Measurements from ENCODE around the gene SLC25A34. TPM values are rescaled to one million over a fixed set of nuclear protein-coding genes. Genes with fewer than 3 reads are reported as not detected.

Gene SLC25A34
- total RNA-seq, 6 experiments from 2014 or later = 0.69 to 11.6 (median 3.2) TPM

- Histone ChIP-seq H3K4me3 (no peak overlapping the region), H3K27ac (no peak overlapping the region), H3K4me1 (peaks cover 0 to 3% (median 0%) of the 10 kb centered on the region in 4 donors), H3K36me3 (no peaks in the 10 kb centered on the region), H3K9me3 (no peaks in the 10 kb centered on the region), H3K27me3 (no peaks in the 10 kb centered on the region)
- no peak for TF ChIP-seq CTCF (IDR thresholded peaks at IDR 0.05)
- TF ChIP-seq POLR2A (IDR thresholded peaks at IDR 0.05) = no peak
- intact Hi-C loops (cut with DNase I) = no loop called here
- no peak for DNase-seq
- ATAC-seq = no peak
- 100% methylated on average over 5 of the region's 10 CpGs for WGBS (ENCODE audit: insufficient coverage, low coverage, low lambda C conversion rate, missing lambda C conversion rate)
These were observed 50.5 kb downstream of the SLC25A34 start for GRCh38 chr1:15786581-15786980.

- no peak overlapping the region for H3K4me3 ChIP-seq
- H3K36me3 ChIP-seq = no peaks in the 10 kb centered on the region
- no peaks in the 10 kb centered on the region for H3K27me3 ChIP-seq
- H3K9me3 ChIP-seq = no peaks in the 10 kb centered on the region
- H3K27ac ChIP-seq = peak overlapping the region in 1 of 3 donors; percentile 40
- ATAC-seq (peak in 3 of 4 donors; percentile 3 to 18 (median 7)), DNase-seq (no peak)
- H3K4me1 ChIP-seq = peaks cover 0 to 3% (median 0%) of the 10 kb centered on the region in 4 donors
- WGBS (ENCODE audit: insufficient coverage, low coverage, low lambda C conversion rate, missing lambda C conversion rate) = 81% methylated on average over 9 of the region's 13 CpGs
- intact Hi-C loops (cut with DNase I) = no loop called here
- TF ChIP-seq POLR2A (IDR thresholded peaks at IDR 0.05) (no peak), CTCF (IDR thresholded peaks at IDR 0.05) (no peak)
These were observed 52.7 kb downstream of the SLC25A34 start for GRCh38 chr1:15788624-15789301.

Other genes starting within 250 kb of the SLC25A34 start
- 1 to 10 TPM; 2.3 to 9.0 (median 8.2) TPM for gene CASP9, start 212.0 kb upstream of the SLC25A34 start, total RNA-seq
- gene DNAJC16, start 209.4 kb upstream of the SLC25A34 start, total RNA-seq = 10 to 100 TPM in 4 of 6 experiments, 1 to 10 TPM in 2; 8.4 to 15.0 (median 11.9) TPM
- 10 to 100 TPM; 49.4 to 79.9 (median 66.1) TPM for gene AGMAT, start 151.2 kb upstream of the SLC25A34 start, total RNA-seq
- 10 to 100 TPM; 24.9 to 70.0 (median 42.9) TPM for gene DDI2, start 118.8 kb upstream of the SLC25A34 start, total RNA-seq
- gene PLEKHM2, start 51.9 kb upstream of the SLC25A34 start, total RNA-seq = 10 to 100 TPM; 15.6 to 27.9 (median 20.2) TPM
- gene TMEM82, start 6.2 kb downstream of the SLC25A34 start, total RNA-seq = 10 to 100 TPM; 15.8 to 33.5 (median 19.1) TPM
- 10 to 100 TPM in 1 of 6 experiments, 1 to 10 TPM in 5; 4.0 to 13.1 (median 6.0) TPM for gene FBLIM1, start 22.5 kb downstream of the SLC25A34 start, total RNA-seq
- 1 to 10 TPM in 2 of 6 experiments, under 1 TPM in 4; 0.42 to 1.1 (median 0.51) TPM for gene UQCRHL, start 71.4 kb downstream of the SLC25A34 start, total RNA-seq
- 10 to 100 TPM; 13.5 to 33.7 (median 23.2) TPM for gene SPEN, start 111.4 kb downstream of the SLC25A34 start, total RNA-seq
- 10 to 100 TPM in 4 of 6 experiments, 1 to 10 TPM in 2; 9.2 to 13.3 (median 11.0) TPM for gene ZBTB17, start 239.8 kb downstream of the SLC25A34 start, total RNA-seq